SIG-M5 treated with dmso at 0.1 percent for 504 hours (cell line): Measurements from ENCODE around the gene BRSK2.

Experiments
- DNase-seq: peaks from one replicate; lab custom pipeline; 2025; ENCODE audit not compliant: unreplicated experiment; lab: John Stamatoyannopoulos, UW

BRSK2 gene

GRCh38 chr11:1449490-1450243 is 59.9 kb downstream of the BRSK2 start:
- no peak for DNase-seq

- no peak for DNase-seq
Observed at GRCh38 chr11:1450344-1450875, 60.7 kb downstream of the BRSK2 start.

- DNase-seq, result no peak
Observed at GRCh38 chr11:1450949-1451710, 61.4 kb downstream of the BRSK2 start.

DNA sequence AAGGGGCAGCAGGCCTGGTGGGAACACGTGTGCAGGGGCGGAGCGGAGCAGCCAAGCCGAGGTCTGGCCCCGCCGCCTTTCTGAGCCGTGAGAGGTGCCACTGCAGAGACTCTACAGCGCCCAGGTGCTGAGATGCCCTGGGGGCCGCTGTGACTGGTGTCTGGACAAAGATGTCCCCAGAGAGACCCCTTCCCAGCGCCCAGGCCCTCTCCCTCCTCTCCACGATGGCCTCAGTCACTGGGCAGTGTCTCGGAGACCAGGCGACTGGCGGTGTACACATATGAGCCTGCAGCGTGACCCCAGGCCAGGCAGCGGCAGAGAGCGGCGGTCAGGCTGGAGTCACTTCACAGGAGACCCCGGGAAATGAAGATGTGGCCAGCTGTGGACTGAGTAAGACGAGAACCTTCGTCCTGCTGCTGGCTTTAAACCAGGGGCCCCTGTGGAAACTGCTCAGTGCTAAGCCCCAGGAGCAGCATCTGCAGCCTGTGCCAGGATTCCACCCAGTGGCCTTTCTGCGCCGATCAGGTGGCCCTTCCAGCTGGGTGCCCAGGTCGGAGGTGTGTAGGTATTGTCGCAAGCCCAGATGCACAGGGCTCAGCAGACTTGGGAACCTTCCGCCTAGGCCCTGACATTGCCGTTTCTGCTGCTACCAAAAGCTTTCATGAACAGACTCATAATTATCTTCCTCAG is 62.2 kb downstream of the BRSK2 start:
- no peak for DNase-seq

DNA sequence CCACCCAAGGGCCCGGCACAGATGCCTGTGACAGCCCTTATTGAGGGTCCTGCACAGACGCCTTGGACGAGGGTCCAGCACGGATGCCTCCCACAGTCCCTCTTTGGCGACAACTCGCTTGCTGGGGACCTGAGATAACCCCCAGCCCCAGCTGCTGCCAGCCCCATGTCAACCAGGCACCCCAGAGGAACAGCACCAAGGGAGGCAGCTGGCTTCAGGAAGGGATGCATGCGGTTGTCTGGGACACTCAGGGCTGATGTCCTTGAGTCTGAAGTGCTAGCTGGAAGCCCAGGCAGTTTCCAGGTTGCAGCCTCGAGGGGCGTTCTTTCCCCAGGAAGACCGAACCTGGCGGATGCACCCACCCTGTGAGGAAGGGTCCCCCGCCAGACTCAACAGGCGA is 63.0 kb downstream of the BRSK2 start:
- DNase-seq, result no peak

DNA sequence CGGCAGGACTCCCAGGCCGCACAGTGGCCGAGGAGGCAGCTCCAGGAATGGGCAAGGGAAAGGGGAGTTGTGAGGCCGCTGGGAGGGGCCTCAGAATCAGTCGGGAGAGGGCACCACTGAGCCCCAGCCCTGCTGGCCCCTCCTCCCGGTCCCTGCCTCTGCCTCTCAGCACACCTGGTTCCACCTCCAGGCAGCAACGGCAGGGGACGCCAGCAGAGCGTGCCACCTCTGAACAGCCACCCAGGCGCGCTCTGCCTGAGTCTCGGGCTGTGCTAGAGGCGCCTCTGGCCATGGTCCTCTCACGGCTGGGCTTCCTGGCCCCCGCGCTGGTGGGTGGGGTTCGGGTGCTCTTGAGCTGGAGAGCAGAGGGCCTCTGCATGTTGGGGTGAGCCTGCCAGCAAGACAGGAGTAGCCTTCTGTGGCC is 63.9 kb downstream of the BRSK2 start:
- no peak for DNase-seq

GRCh38 chr11:1454576-1454975 is 64.8 kb downstream of the BRSK2 start:
- no peak for DNase-seq

GRCh38 chr11:1455032-1455762 is 65.5 kb downstream of the BRSK2 start:
- DNase-seq, result no peak

DNA sequence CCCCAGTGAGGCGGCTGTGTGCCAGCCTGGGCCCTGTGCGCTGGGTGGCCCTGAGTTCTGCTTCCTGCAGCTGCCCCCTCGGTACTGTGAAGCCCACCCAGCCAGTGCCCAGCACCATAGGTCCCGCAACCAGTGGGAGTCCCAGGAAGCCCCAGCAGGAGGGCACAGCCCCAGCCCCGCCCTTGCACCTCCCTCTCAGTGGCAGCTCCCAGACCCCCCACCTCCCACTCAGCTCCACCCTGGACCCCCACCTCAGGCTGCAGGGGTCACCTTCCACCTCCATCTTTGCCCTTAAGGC is 66.0 kb downstream of the BRSK2 start:
- DNase-seq, result no peak

DNA sequence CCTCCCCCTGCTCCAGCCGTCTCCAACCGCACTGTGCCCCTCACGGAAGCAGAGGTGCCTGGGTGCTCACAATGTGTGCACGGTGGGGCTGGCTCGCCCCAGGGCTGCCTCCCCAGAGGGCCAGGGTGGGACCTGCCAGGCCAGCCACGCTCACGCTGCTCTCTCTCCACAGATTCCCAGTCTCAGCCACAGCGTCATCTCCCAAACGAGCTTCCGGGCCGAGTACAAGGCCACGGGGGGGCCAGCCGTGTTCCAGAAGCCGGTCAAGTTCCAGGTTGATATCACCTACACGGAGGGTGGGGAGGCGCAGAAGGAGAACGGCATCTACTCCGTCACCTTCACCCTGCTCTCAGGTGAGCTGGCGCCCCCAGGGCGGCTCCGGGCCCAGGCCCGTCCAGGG is 66.4 kb downstream of the BRSK2 start:
- no peak for DNase-seq

- no peak for DNase-seq
Observed at GRCh38 chr11:1456596-1457325, 67.0 kb downstream of the BRSK2 start.

DNA sequence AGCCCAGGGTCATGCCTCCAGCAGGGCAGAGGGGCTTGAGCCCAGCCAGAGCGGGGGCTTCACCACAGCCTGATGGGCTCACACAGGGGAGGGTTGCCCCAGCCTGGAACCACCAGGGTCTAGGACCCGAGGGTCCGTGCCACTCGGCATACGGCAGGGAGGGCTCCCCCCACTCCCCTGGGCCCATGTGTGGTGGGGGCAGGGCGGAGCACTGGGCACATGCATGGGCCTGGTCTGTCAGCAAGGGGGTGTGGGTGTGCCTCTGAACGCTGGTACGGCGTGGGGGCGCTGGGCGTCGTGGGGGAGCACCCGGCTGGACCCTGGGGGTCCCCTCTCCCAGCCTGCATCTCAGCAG is 67.6 kb downstream of the BRSK2 start:
- DNase-seq, result no peak

DNA sequence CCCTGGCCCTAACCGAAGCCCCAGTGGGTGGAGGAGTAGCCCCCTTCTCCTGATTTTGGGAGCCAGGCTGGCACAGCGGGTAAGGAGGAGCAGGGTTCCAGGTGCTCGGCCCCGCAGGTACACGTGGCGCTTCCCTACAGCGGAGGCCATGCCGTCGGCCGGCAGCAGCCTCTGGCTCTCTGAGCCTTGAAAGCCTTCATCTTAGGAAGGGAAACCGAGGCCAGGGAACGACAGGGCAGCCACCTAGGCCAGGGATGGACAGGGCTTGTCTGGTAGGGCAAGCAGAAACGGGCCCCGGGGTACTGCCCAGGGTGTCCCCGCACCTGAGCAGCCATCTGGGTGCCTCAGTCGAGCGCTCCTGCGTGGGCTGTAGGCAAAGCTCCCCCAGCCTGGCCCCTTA is 68.1 kb downstream of the BRSK2 start:
- no peak for DNase-seq

DNA sequence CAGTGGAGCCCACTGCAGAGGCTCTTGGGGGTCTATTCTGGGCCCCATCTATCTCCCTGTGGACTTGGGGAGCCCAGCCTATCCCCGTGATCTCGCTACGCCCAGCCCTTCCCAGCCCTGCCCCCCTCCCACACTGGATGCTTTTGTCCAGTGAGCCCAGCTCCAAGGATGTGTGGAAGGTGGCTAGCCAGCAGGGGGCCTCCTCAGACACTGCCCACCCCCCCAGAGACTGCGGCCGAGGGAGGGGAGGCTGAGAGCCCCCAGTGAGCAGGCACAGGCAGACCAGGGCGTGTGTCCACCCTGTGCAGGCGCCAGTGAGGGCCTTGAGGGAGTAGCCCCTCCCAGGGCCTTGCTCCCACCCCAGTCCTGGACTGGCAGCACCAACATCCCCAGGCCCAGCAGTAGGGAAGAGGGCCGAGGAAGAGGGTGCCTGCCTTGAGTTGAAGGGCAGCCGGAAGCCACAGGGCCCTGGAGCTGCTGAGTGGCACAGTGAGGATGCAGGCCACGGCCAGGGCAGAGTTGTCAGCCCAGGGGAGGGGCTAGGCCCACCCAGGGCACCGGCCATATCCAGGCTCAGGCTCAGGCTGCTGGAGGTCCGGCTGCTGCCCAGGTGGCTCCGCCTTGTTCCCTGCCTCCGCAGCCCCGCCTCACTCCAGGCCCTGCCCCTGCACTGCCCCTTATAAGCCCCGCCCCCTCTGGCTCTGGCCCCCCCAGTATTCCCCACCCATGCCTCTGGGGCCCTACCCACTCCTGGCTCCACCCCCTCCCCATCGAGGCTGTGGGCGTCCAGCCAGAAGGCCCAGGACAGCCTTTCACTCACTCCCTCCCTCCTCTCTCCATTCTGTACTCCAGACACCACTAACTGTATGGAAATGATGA is 68.8 kb downstream of the BRSK2 start:
- DNase-seq, result no peak

GRCh38 chr11:1459219-1459575 is 69.5 kb downstream of the BRSK2 start:
- no peak for DNase-seq

DNA sequence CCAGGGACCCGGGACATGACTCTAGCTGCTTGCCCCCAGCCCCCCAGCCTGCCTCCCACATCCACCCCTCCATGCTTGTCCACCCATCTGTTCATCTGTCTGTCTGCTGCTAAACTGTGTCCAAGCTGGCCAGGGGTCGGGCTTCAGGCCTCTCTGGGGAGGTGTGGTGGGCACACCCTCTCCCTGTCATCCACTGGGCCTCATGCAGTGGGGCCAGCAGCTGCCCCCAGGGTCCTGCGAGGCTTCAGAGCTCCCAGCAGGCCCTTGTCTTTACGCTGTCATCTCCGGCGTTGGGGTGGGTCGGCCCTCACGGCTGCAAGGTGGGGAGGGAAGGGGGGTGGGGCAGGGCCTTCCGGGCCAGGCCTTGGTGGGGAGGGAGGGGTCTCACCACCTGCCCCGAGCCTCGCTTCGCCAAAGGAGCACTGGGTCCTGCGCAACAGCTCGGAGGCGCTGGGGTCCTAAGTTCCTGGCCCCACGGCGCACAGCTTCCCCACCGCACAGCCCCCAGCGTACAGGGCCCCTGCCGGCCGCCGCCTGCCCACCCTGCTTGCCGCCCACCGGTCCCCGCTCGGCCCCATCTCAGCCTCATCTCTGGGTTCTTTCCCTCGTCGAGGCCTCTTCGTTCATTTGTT is 70.1 kb downstream of the BRSK2 start:
- DNase-seq, result no peak

DNA sequence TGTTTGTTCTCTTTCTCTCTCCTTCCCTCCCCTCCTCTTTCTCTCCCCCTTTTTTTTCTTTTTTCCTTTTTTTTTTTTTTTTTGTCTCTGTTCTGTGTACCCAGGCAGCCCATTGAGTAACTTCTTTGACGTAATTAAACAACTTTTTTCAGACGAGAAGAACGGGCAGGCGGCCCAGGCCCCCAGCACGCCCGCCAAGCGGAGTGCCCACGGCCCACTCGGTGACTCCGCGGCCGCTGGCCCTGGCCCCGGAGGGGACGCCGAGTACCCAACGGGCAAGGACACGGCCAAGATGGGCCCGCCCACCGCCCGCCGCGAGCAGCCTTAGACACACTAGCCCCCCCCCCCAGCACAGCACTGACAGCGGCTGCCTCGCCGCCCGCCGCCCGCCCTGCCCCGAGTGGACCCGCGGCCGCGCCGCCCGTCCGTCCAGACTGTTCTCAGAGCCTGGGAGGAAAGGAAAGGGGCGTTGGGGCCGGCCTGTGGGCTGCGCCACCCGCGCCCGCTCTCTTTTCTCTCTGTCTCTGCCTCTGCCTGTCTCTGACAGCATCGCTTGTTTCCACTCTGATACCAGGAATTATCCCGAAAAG is 70.8 kb downstream of the BRSK2 start:
- no peak for DNase-seq

DNA sequence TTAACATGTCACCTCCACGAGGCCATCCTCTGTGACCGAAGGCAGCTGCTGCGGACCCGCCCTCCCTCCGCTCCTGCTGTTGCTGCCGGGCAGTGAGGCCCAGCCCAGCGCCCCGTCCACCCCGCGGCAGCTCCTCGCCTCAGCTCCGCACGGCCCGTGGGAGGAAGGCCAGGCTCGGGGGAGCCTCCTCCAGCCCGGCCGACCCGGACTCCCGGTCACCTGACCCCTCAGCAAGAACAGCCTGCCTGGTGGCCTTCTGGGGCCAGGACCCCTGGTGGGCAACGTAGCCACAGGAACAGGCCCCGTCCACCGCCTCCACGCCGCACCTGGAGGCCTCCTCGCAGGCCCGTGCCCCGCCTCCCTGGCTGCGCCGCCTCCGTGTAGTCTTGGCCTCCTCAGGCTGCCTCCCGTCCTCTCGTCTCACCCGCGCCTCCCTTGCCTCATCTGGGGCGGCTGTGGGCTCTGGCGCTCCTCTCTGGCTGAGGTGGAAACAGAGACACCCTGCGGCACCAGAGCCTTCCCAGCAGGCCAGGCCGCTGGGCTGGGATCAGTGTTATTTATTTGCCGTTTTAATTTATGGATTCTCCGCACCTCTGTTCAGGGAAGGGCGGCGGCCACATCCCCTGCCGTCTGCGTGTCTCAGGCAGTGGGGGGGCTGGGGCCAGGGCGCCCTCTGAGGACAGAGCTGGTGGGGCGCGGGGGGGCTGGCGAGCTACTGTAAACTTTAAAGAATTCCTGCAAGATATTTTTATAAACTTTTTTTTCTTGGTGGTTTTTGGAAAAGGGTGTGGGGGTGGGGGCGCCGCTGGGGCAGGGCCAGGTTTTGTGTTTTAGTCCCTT is 71.5 kb downstream of the BRSK2 start:
- DNase-seq, result no peak
